ENCODE data around the gene SLAIN1.

The SLAIN1 gene

DNA sequence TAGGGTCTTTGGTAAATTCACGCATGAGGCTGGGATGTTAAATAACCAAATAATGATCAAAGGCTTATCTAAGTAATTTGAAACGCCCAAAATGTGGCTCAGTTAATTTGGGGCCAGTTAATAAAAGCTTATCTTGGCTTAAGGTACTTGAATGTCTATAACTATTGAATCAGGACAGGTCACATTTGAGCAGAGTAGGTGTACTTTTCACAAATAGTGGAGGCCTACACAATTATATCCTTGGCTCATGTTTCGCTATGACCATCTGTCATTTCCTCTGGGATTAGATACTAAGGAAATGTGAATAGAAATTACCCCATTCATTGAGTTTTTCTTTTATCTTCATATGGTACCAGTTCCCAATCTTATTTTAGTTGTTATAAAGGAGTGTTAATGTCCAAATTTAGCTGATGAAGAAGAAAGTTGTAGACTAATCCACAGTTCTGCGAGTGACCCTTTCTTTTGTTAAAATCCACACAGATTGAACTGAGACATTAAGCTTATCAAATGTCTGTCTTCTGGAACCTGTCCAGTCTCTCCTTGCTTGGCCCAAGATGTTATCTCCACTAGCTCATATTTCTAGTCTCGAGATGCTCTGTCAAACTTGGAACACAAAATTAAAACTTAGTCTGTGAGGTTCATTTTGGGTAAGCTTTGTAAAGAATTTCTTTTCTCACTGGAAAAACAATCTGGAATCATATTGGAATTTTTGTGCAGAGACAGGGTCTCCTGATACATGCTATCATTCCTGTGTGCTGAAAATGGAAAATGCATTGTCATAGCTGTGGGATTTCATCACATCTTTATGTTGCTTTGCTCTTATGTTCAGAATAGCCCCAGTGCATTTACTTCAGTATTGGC, 31.0 kb downstream of the SLAIN1 start:
- H3K27ac Mint-ChIP-seq = no peak overlapping the region
- no peak overlapping the region for H3K4me3 Mint-ChIP-seq
- H3K4me1 Mint-ChIP-seq (ENCODE audit: low read depth) = peaks cover 35% of the 10 kb centered on the region
- H3K36me3 Mint-ChIP-seq (ENCODE audit: low read depth) = peaks cover 55% of the 10 kb centered on the region
- no peaks in the 10 kb centered on the region for H3K27me3 Mint-ChIP-seq
- H3K9me3 Mint-ChIP-seq = no peaks in the 10 kb centered on the region

GRCh38 chr13:77729502-77730221, 32.2 kb downstream of the SLAIN1 start:
- peaks cover 35% of the 10 kb centered on the region for H3K4me1 Mint-ChIP-seq (ENCODE audit: low read depth)
- H3K9me3 Mint-ChIP-seq = no peaks in the 10 kb centered on the region
- peak overlapping the region; percentile 87 for H3K27ac Mint-ChIP-seq
- peaks cover 51% of the 10 kb centered on the region for H3K36me3 Mint-ChIP-seq (ENCODE audit: low read depth)
- H3K4me3 Mint-ChIP-seq = peak overlapping the region; percentile 55
- H3K27me3 Mint-ChIP-seq = no peaks in the 10 kb centered on the region

GRCh38 chr13:77730572-77730971, 33.1 kb downstream of the SLAIN1 start:
- Mint-ChIP-seq H3K4me1 (ENCODE audit: low read depth) (peaks cover 35% of the 10 kb centered on the region), H3K4me3 (no peak overlapping the region), H3K27ac (no peak overlapping the region), H3K27me3 (no peaks in the 10 kb centered on the region), H3K9me3 (no peaks in the 10 kb centered on the region), H3K36me3 (ENCODE audit: low read depth) (peaks cover 42% of the 10 kb centered on the region)

- Mint-ChIP-seq H3K9me3 (no peaks in the 10 kb centered on the region), H3K4me1 (ENCODE audit: low read depth) (peaks cover 32% of the 10 kb centered on the region), H3K27ac (no peak overlapping the region), H3K27me3 (no peaks in the 10 kb centered on the region), H3K36me3 (ENCODE audit: low read depth) (peaks cover 31% of the 10 kb centered on the region), H3K4me3 (no peak overlapping the region)
These were observed 34.8 kb downstream of the SLAIN1 start for GRCh38 chr13:77732287-77732686.

DNA sequence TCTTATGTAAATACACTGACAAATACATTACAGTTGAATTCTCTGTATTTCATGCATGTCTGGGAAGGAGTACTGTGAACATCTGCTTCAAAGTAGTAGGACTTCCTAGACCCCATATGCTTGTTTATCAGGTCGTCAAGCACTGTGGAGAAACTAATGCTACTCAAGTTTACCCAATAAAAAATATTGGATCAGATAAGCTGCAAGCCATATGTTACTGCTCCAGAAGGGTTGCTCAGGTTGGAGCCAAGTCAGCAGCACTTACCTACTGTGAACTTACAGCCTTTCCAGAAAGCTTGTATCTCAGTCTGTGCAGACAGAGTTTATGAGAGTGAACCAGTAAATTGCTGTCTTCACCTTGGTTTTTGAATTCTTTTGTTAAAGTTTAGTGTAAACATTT, 36.2 kb downstream of the SLAIN1 start:
- Mint-ChIP-seq H3K4me1 (ENCODE audit: low read depth) (peaks cover 27% of the 10 kb centered on the region), H3K4me3 (no peak overlapping the region), H3K9me3 (no peaks in the 10 kb centered on the region), H3K27ac (no peak overlapping the region), H3K27me3 (no peaks in the 10 kb centered on the region), H3K36me3 (ENCODE audit: low read depth) (peaks cover 21% of the 10 kb centered on the region)

- H3K36me3 Mint-ChIP-seq (ENCODE audit: low read depth) = peaks cover 8% of the 10 kb centered on the region
- H3K4me1 Mint-ChIP-seq (ENCODE audit: low read depth) = peaks cover 25% of the 10 kb centered on the region
- H3K9me3 Mint-ChIP-seq = no peaks in the 10 kb centered on the region
- H3K27me3 Mint-ChIP-seq = no peaks in the 10 kb centered on the region
- H3K27ac Mint-ChIP-seq = no peak overlapping the region
- no peak overlapping the region for H3K4me3 Mint-ChIP-seq
These were observed 40.2 kb downstream of the SLAIN1 start for GRCh38 chr13:77737583-77738200.

- no peak overlapping the region for H3K4me3 Mint-ChIP-seq
- peaks cover 14% of the 10 kb centered on the region for H3K36me3 Mint-ChIP-seq (ENCODE audit: low read depth)
- H3K9me3 Mint-ChIP-seq = no peaks in the 10 kb centered on the region
- peaks cover 26% of the 10 kb centered on the region for H3K4me1 Mint-ChIP-seq (ENCODE audit: low read depth)
- peak overlapping the region; percentile 19 for H3K27ac Mint-ChIP-seq
- no peaks in the 10 kb centered on the region for H3K27me3 Mint-ChIP-seq
These were observed 42.7 kb downstream of the SLAIN1 start for GRCh38 chr13:77740097-77740735.

DNA sequence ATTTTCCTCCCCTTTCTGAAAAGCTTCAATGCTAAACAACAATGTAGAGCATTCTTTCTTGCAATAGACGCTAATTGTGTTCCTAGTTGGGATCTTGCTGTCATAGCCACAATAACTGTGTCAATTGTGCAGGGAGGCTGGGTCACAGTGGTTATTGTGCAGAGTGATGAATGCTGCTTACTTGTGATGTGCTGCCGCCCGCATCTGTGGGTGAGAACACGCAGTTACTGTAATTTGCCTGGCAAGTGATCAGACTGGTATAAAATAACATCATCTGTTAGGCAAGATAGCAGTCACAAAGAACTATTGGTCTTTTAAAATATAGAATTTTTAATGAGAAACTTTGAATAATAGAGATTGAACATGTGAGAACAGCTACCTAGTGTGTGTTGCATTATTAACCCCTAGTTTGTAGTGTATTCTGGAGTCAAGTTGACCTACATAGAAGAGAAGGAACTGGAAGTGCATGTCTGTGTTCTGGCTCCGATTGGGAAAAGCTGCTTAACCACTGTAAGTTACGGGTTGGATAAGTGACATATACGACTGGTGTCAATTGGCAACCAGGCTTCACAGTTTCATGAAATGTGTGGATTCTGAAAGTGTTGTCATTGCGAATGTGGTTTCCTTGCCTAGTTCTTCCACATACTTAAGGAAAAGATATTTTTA, 43.6 kb downstream of the SLAIN1 start:
- Mint-ChIP-seq H3K9me3 (no peaks in the 10 kb centered on the region), H3K36me3 (ENCODE audit: low read depth) (peaks cover 20% of the 10 kb centered on the region), H3K4me3 (no peak overlapping the region), H3K4me1 (ENCODE audit: low read depth) (peaks cover 29% of the 10 kb centered on the region), H3K27me3 (no peaks in the 10 kb centered on the region), H3K27ac (no peak overlapping the region)

GRCh38 chr13:77741597-77741972, 44.1 kb downstream of the SLAIN1 start:
- H3K27ac Mint-ChIP-seq = no peak overlapping the region
- no peak overlapping the region for H3K4me3 Mint-ChIP-seq
- peaks cover 29% of the 10 kb centered on the region for H3K4me1 Mint-ChIP-seq (ENCODE audit: low read depth)
- no peaks in the 10 kb centered on the region for H3K27me3 Mint-ChIP-seq
- no peaks in the 10 kb centered on the region for H3K9me3 Mint-ChIP-seq
- H3K36me3 Mint-ChIP-seq (ENCODE audit: low read depth) = peaks cover 25% of the 10 kb centered on the region

DNA sequence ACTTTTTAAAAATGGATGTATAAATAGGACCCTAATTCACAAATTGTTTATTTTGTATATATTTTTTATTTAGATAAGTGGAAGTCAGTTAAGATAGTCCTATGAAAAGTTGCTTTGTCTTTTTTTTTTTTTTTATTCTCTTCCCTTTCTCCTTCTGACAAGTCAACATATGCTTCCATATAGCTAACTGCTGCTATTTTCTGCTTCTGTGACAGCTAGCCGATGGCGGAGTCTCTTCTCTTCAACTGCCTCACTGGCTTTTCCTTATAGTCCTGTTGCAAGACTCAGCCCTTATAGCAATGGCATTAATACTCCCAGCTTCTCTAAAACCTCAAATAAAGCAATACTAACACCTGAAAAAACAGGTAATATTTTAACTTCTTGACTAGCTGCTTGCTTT, 45.3 kb downstream of the SLAIN1 start:
- H3K27ac Mint-ChIP-seq = no peak overlapping the region
- no peaks in the 10 kb centered on the region for H3K27me3 Mint-ChIP-seq
- H3K4me3 Mint-ChIP-seq = no peak overlapping the region
- no peaks in the 10 kb centered on the region for H3K9me3 Mint-ChIP-seq
- peaks cover 34% of the 10 kb centered on the region for H3K36me3 Mint-ChIP-seq (ENCODE audit: low read depth)
- peaks cover 29% of the 10 kb centered on the region for H3K4me1 Mint-ChIP-seq (ENCODE audit: low read depth)

- H3K4me1 Mint-ChIP-seq (ENCODE audit: low read depth) = peaks cover 17% of the 10 kb centered on the region
- peaks cover 34% of the 10 kb centered on the region for H3K36me3 Mint-ChIP-seq (ENCODE audit: low read depth)
- H3K9me3 Mint-ChIP-seq = no peaks in the 10 kb centered on the region
- no peak overlapping the region for H3K4me3 Mint-ChIP-seq
- no peaks in the 10 kb centered on the region for H3K27me3 Mint-ChIP-seq
- no peak overlapping the region for H3K27ac Mint-ChIP-seq
These were observed 48.3 kb downstream of the SLAIN1 start for GRCh38 chr13:77745784-77746183.

DNA sequence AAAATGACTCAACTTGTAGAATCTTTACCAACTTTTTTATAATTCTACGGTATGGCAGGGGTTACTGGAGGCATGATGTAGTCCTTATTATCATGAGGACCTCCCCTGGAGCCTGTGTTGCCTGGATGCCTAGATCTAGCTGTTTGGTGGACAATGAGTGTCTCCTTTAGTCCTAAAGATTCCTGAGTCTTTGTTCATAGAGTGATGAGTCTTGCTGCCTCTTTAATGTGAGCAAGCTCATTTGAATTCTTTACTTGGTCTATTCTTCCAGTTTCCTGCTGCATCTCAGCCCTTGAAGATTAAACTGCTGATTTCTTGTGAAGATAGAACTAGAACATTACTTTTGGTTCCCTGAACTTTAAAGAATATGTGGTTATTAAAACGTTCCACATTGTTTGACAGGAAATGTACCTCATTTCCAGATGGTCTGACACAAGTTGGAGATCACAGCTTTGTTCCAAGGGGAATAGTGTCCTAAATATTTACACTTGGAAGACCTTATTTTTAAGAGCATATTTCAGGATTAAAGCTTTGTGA, 51.9 kb downstream of the SLAIN1 start:
- H3K27ac Mint-ChIP-seq = peak overlapping the region; percentile 41
- no peaks in the 10 kb centered on the region for H3K27me3 Mint-ChIP-seq
- no peaks in the 10 kb centered on the region for H3K9me3 Mint-ChIP-seq
- H3K36me3 Mint-ChIP-seq (ENCODE audit: low read depth) = peaks cover 35% of the 10 kb centered on the region
- no peak overlapping the region for H3K4me3 Mint-ChIP-seq
- H3K4me1 Mint-ChIP-seq (ENCODE audit: low read depth) = peaks cover 23% of the 10 kb centered on the region

DNA sequence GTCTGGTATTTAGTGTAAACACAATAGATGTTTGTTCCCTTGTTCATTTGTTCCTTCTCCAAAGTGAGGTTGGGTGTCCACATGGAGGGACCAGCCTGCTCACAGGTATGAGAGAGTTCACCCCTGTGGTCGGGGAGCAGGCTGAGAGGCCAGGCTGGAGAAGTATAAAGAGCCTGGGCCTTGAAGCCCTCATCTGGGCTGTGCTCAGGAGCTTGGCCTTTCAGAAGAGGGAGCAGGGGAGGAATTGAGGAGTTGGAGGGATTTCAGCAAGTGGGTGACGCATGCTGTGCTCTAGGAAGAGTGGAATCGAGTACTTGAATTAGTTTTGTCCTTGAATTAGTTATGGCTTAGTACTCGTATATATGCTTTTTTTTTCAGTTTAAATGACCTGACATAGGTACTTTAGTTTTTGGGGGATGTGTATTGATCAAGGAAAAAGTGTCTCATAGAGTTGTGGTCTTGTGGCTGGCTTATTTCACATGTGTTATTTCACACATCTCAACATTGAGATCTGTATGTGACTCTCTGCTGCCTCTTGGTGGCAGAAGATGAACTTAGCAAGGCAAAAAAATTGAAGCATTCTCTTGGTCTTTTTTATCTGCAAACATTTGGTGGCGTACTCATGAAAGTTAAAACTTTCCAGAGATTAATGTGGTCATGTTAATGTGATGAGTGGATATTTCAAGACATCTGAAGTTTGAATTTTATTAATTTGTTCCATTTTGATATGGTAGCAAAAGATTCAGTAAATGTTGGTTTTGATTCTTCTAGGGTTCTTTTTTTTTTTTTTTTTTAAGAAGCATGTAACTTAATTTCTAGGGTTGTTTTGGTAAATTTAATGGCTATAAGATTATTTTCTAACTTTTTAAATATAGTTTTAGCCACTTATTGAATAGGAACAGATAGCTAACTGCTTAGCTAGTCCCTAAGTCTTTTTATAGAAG, 54.3 kb downstream of the SLAIN1 start:
- no peaks in the 10 kb centered on the region for H3K9me3 Mint-ChIP-seq
- peak overlapping the region; percentile 40 for H3K4me3 Mint-ChIP-seq
- H3K4me1 Mint-ChIP-seq (ENCODE audit: low read depth) = peaks cover 17% of the 10 kb centered on the region
- H3K36me3 Mint-ChIP-seq (ENCODE audit: low read depth) = peaks cover 14% of the 10 kb centered on the region
- H3K27ac Mint-ChIP-seq = peak overlapping the region; percentile 31
- no peaks in the 10 kb centered on the region for H3K27me3 Mint-ChIP-seq
